ENCODE data around the gene PRKG1.

- no peak for TF ChIP-seq CTCF (IDR thresholded peaks at IDR 0.05)
- TF ChIP-seq POLR2A (IDR thresholded peaks at IDR 0.05), result no peak
Measured at GRCh38 chr10:51269821-51270220, 195.5 kb downstream of the PRKG1 start.
